GM21360 (cell line): ENCODE measurements around the gene KANSL1.

Source experiments
- ATAC-seq: cut with Tn5 transposase; IDR thresholded peaks from one replicate; pipeline ENCODE4 v1.9.1; 2021; ENCODE audit warnings: mild to moderate bottlenecking, moderate library complexity; ENCODE audit not compliant: unreplicated experiment

KANSL1 gene

DNA sequence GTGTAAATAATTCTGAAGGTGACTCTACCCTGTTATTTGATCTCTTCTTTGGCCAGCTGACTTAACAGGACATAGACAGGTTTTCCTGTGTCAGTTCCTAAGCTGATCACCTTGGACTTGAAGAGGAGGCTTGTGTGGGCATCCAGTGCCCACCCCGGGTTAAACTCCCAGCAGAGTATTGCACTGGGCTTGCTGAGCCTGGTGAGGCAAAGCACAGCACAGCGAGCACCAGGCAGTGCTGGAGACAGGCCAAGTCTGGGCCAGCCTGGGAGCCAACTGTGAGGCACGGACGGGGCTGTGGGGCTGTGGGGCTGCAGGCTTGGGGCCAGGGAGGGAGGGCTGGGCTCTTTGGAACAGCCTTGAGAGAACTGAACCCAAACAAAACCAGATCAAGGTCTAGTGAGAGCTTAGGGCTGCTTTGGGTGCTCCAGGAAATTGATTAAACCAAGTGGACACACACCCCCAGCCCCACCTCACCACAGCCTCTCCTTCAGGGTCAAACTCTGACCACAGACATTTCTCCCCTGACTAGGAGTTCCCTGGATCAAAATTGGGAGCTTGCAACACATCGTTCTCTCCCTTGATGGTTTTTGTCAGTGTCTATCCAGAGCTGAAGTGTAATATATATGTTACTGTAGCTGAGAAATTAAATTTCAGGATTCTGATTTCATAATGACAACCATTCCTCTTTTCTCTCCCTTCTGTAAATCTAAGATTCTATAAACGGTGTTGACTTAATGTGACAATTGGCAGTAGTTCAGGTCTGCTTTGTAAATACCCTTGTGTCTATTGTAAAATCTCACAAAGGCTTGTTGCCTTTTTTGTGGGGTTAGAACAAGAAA is 189.1 kb downstream of the KANSL1 start:
- no peak for ATAC-seq

DNA sequence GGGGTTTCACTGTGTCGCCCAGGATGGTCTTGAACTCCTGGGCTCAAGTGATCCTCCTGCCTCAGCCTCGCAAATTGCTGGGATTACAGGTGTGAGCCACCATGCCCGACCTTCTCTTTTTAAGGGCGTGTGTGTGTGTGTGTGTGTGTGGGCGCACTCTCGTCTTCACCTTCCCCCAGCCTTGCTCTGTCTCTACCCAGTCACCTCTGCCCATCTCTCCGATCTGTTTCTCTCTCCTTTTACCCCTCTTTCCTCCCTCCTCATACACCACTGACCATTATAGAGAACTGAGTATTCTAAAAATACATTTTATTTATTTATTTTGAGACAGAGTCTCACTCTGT is 190.3 kb downstream of the KANSL1 start:
- ATAC-seq, result no peak

DNA sequence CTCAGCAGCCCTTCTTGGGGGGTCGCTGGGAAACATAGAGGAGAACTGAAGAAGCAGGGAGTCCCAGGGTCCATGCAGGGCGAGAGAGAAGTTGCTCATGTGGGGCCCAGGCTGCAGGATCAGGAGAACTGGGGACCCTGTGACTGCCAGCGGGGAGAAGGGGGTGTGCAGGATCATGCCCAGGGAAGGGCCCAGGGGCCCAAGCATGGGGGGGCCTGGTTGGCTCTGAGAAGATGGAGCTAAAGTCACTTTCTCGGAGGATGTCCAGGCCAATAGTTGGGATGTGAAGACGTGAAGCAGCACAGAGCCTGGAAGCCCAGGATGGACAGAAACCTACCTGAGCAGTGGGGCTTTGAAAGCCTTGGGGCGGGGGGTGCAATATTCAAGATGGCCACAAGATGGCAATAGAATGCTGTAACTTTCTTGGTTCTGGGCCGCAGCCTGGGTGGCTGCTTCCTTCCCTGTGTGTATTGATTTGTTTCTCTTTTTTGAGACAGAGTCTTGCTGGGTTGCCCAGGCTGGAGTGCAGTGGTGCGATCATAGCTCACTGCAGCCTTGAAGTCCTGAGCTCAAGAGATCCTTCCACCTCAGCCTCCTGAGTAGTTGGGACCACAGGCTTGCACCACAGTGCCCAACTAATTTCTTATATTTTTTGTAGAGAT is 190.8 kb downstream of the KANSL1 start:
- no peak for ATAC-seq

DNA sequence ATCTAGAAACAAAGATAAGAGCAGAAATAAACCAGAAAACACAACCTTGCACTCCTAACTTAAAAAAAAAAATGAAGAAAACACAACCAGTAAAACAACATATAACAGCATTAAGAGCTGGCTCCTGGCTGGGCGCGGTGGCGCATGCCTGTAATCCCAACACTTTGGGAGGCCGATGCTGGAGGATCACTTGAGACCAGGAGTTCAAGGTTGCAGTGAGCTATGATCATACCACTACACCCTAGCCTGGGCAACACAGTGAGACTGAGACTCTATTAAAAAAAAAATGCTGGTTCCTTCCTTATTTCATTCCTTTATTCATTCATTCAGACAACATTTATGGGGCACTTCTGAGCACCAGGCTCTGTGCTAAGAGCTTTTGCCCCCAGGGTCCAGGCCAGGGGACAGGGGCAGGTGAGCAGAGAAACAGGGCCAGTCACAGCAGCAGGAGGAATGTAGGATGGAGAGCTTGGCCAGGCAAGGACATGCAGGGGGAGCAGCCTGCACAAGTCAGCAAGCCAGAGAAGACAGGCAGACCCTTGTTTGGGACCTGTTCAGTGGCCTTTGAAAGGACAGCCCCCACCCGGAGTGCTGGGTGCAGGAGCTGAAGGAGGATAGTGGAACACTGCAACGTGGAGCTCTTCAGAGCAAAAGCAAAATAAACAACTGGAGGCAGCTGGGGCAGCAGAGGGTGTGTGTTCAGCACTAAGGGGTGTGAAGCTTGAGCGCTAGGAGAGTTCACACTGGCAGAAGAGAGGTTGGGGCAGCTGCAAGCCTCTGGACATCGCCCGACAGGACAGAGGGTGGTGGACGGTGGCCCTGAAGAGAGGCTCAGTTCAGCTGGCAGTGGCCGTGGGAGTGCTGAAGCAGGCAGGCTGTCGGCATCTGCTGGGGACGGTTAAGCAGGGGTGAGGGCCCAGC is 191.6 kb downstream of the KANSL1 start:
- no peak for ATAC-seq

DNA sequence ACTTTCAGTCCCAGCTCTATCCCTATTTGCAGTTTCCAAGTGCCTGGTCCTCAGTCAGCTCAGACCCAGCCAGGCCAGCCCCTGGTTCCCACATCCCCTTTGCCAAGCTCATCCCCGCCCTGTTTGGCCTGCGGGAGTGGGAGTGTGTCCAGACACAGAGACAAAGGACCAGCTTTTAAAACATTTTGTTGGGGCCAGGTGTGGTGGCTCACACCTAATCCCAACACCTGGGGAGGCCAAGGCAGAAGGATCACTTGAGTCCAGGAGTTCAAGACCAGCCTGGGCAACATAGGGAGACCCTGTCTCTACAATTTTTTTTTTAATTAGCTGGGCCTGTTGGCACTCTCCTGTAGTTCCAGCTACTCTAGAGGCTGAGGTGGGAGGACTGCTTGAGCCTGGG is 192.5 kb downstream of the KANSL1 start:
- ATAC-seq, result no peak

DNA sequence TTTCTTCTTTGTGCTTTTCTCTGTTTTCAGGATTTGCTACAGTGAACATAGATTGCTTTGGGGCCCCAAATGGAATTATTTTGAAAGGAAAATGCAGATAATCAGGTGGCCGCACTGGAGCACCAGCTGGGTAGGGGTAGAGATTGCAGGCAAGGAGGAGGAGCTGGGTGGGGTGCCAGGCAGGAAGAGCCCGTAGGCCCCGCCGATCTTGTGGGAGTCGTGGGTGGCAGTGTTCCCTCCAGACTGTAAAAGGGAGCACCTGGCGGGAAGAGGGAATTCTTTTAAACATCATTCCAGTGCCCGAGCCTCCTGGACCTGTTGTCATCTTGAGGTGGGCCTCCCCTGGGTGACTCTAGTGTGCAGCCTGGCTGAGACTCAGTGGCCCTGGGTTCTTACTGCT is 192.9 kb downstream of the KANSL1 start:
- ATAC-seq, result no peak

DNA sequence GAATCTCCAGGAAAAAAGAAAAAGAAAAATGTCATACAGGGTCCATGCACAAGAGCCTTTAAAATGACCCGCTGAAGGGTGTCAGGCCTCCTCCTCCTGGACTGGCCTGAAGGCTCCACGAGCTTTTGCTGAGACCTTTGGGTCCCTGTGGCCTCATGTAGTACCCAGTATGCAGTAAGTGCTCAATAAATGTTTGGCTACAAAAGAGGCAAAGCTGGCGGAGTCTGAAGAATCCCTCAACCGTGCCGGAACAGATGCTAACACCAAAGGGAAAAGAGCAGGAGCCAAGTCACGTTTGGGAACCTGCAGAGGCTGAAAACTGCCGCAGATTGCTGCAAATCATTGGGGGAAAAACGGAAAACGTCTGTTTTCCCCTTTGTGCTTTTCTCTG is 193.3 kb downstream of the KANSL1 start:
- no peak for ATAC-seq

DNA sequence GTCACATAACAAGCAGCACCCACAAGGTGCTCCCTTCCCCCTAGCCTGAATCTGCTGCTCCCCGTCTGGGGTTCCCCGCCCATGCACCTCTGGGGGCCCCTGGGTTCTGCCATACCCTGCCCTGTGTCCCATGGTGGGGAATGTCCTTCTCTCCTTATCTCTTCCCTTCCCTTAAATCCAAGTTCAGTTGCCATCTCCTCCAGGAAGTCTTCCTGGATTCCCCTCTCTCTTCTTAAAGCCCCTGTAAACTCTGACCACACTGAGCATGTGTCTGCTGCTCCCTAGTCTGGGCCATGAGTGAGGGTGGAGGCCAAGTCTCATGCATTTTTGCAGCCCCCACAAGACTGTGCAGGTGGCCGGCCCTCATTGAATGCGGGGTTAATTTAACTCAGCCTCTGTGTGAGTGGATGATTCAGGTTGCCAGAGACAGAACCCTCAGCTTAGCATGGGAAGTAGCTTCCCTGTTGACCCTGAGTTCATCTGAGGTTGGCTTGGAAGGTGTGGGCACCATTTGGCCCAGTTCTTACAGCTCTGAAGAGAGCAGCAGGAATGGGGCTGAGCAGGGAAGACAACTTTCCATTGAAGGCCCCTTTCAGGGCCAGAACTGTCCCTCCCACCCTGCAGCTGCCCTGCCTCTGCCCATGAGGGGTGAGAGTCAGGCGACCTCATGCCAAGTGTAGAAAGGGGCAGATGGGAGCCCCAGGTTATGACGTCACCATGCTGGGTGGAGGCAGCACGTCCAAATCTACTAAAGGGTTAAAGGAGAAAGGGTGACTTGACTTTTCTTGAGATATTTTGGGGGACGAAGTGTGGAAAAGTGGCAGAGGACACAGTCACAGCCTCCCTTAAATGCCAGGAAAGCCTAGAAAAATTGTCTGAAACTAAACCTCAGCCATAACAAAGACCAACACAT is 194.0 kb downstream of the KANSL1 start, which contains the start of gene STH:
STH (plus strand) TSS at position 264 of the 913 bp plus-strand sequence; CDS start at position 294, 30 bp downstream.
- no peak for ATAC-seq

GRCh38 chr17:45997624-45998023 is 195.6 kb downstream of the KANSL1 start:
- no peak for ATAC-seq

DNA sequence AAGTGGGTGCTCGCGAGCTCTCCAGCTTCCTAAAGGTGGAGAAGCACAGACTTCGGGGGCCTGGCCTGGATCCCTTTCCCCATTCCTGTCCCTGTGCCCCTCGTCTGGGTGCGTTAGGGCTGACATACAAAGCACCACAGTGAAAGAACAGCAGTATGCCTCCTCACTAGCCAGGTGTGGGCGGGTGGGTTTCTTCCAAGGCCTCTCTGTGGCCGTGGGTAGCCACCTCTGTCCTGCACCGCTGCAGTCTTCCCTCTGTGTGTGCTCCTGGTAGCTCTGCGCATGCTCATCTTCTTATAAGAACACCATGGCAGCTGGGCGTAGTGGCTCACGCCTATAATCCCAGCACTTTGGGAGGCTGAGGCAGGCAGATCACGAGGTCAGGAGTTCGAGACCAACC is 196.1 kb downstream of the KANSL1 start:
- no peak for ATAC-seq

- no peak for ATAC-seq
Measured at GRCh38 chr17:45996282-45996937, 196.8 kb downstream of the KANSL1 start.

- ATAC-seq, result no peak
Measured at GRCh38 chr17:45995627-45996270, 197.5 kb downstream of the KANSL1 start.

DNA sequence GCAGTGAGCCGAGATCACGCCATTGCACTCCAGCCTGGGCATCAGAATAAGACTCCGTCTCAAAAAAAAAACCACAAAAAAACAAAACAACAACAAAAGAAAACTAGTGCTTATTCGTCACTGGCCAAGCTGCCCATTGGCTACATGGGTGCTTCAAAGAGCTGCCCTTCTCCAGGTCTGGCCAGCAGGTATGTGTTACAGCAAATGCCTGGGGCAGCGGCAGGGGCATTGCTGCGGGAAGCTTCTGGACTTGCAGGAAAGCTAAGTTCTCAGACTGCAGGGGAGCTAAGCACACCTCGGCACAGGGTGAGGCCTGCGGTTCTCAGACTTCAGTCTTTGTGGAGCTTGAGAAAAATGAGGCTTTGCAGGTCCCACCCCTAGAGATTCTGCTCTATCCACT is 198.2 kb downstream of the KANSL1 start:
- ATAC-seq, result no peak

DNA sequence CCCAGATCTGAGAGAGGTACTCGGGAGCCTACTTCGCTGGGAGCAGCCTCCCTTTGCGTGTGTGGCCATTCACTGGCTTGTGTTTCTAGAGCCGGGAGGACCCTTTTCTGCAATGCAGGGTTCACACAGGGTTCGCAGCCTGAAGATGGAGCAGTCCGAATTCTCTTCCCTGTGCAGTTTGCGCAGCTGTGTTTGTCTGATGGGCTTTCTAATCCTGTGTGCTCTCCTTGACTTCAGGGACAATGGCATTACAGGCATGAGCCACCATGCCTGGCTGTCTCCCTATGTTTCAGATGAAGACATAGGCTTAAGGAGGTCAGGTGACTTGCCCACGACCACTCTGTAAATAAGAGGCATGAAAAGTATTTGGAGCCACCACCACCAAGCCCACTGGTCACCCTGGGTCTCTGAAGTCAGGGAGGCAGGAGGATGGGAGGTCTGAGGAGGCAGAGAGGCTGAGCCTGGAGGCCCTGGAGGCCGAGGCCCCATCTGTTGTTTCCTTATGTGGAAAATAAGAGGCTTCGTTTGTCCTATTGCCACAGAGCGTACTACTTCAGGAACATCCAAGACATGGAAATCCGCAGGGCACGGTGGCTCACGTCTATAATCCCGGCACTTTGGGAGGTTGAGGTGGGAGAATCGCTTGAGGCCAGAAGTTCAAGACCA is 199.1 kb downstream of the KANSL1 start:
- ATAC-seq, result no peak

DNA sequence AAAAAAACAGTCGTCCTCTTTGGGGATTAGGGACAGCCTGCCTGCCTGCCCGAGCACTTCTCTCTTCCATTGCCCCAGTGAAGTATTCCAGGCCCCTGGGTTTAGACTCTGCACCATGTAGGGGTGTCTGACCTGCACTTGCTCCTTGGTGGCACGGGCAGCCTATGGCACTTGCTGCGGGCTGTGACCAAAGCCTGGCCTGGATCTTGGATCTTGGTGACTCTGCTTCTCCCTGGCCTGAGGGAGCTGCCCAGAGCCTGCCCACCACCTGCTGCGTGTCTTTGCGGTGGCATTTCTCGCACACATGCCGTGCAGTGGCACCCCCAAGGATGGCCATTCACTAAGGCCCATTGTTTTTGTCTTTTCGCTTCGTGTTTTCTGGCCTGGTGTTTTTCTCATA is 200.3 kb downstream of the KANSL1 start:
- ATAC-seq, result no peak

GRCh38 chr17:45992175-45992574 is 201.1 kb downstream of the KANSL1 start:
- no peak for ATAC-seq

DNA sequence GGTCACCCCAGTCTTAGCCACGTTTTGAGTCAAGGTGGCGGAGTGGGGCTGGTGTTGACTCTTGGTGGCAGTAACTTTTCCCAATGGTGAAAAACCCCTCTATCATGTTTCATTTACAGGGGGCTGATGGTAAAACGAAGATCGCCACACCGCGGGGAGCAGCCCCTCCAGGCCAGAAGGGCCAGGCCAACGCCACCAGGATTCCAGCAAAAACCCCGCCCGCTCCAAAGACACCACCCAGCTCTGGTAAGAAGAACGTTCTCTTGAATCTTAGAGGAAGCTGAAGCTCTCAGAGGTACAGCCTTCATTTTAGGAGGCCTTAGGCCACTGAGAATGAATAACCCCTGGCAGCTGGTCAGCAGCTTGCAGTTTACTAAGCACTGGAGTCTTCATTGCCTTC is 201.9 kb downstream of the KANSL1 start:
- no peak for ATAC-seq

GRCh38 chr17:45990886-45991285 is 202.3 kb downstream of the KANSL1 start:
- no peak for ATAC-seq

DNA sequence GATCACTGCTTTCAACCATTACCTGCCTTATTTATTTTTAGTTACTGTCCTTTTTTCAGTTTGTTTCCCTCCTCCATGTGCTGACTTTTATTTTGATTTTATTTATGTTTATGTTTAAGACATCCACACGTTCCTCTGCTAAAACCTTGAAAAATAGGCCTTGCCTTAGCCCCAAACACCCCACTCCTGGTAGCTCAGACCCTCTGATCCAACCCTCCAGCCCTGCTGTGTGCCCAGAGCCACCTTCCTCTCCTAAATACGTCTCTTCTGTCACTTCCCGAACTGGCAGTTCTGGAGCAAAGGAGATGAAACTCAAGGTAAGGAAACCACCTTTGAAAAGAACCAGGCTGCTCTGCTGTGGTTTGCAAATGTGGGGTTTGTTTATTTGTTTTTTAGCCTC is 203.5 kb downstream of the KANSL1 start:
- ATAC-seq, result no peak
